HUES48 (cell line): Measurements from ENCODE around the gene MPPED1.

ENCODE experiments used
- H3K27ac ChIP-seq: one replicate; pipeline ENCODE4 v1.7.0; 2013; ENCODE audit warnings: low read depth, low read length, inconsistent platforms
- H3K27me3 ChIP-seq: 2 replicates; pipeline ENCODE4 v1.6.1; 2013; ENCODE audit warnings: mild to moderate bottlenecking, low read length; ENCODE audit not compliant: control insufficient read depth, insufficient read depth
- H3K36me3 ChIP-seq: 2 replicates; pipeline ENCODE4 v1.6.1; 2013; ENCODE audit warnings: low read length; ENCODE audit not compliant: control insufficient read depth, insufficient read depth
- H3K4me1 ChIP-seq: 2 replicates; pipeline ENCODE4 v1.6.1; 2013; ENCODE audit warnings: mild to moderate bottlenecking, low read length; ENCODE audit not compliant: control insufficient read depth, insufficient read depth
- H3K4me3 ChIP-seq: 2 replicates; pipeline ENCODE4 v1.5.1; 2013; ENCODE audit warnings: mild to moderate bottlenecking, low read depth, low read length
- H3K9ac ChIP-seq: 2 replicates; pipeline ENCODE4 v1.6.1; 2013; ENCODE audit warnings: mild to moderate bottlenecking, low read depth, low read length, moderate library complexity
- H3K9me3 ChIP-seq: 2 replicates; pipeline ENCODE4 v1.6.1; 2013; ENCODE audit warnings: low read length; ENCODE audit not compliant: control insufficient read depth, insufficient read depth

MPPED1 gene

GRCh38 chr22:43400449-43400848 is 11.4 kb upstream of the MPPED1 start:
- Histone ChIP-seq H3K36me3 (no peaks in the 10 kb centered on the region), H3K27me3 (no peaks in the 10 kb centered on the region), H3K27ac (no peak overlapping the region), H3K9ac (no peak overlapping the region), H3K4me3 (no peak overlapping the region), H3K4me1 (no peaks in the 10 kb centered on the region), H3K9me3 (no peaks in the 10 kb centered on the region)

DNA sequence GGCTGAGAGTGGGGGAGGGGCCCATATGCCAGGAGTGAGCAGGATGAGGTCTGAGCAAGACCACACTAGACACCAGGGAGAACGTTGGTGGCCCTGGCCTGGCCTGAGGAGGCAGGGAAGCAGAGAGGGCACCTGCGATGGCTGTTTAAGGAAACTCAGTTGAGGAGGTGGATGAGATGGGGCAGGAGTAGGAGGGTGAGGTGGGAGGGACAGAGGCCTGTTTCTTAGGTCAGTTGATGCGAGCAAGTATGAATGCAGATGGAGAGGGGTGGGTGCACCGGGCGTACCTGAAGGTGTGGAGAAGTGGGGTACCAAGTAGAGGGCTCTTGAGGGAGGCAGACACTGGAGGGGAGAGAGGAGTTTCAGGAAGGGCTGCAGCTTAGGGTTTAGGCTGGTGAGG is 10.6 kb upstream of the MPPED1 start:
- Histone ChIP-seq H3K27ac (no peak overlapping the region), H3K36me3 (no peaks in the 10 kb centered on the region), H3K4me3 (no peak overlapping the region), H3K4me1 (no peaks in the 10 kb centered on the region), H3K27me3 (no peaks in the 10 kb centered on the region), H3K9ac (no peak overlapping the region), H3K9me3 (no peaks in the 10 kb centered on the region)

- no peaks in the 10 kb centered on the region for H3K4me1 ChIP-seq
- H3K4me3 ChIP-seq, result no peak overlapping the region
These were observed 10.2 kb upstream of the MPPED1 start for GRCh38 chr22:43401661-43402060.

GRCh38 chr22:43402128-43402527 is 9.7 kb upstream of the MPPED1 start:
- Histone ChIP-seq H3K27ac (no peak overlapping the region), H3K36me3 (no peaks in the 10 kb centered on the region), H3K4me1 (no peaks in the 10 kb centered on the region), H3K9me3 (no peaks in the 10 kb centered on the region), H3K9ac (no peak overlapping the region), H3K4me3 (no peak overlapping the region), H3K27me3 (no peaks in the 10 kb centered on the region)

More at GRCh38 chr22:43401661-43402060, 10.2 kb upstream of the MPPED1 start:
- Histone ChIP-seq H3K36me3 (no peaks in the 10 kb centered on the region), H3K9ac (no peak overlapping the region), H3K9me3 (no peaks in the 10 kb centered on the region), H3K27me3 (no peaks in the 10 kb centered on the region), H3K27ac (no peak overlapping the region)

- Histone ChIP-seq H3K4me1 (no peaks in the 10 kb centered on the region), H3K9me3 (no peaks in the 10 kb centered on the region), H3K27me3 (peaks cover 8% of the 10 kb centered on the region; the same call in 1 of the 2 replicates), H3K4me3 (no peak overlapping the region), H3K36me3 (no peaks in the 10 kb centered on the region), H3K9ac (no peak overlapping the region), H3K27ac (no peak overlapping the region)
These were observed 7.0 kb upstream of the MPPED1 start for GRCh38 chr22:43404673-43405385.

DNA sequence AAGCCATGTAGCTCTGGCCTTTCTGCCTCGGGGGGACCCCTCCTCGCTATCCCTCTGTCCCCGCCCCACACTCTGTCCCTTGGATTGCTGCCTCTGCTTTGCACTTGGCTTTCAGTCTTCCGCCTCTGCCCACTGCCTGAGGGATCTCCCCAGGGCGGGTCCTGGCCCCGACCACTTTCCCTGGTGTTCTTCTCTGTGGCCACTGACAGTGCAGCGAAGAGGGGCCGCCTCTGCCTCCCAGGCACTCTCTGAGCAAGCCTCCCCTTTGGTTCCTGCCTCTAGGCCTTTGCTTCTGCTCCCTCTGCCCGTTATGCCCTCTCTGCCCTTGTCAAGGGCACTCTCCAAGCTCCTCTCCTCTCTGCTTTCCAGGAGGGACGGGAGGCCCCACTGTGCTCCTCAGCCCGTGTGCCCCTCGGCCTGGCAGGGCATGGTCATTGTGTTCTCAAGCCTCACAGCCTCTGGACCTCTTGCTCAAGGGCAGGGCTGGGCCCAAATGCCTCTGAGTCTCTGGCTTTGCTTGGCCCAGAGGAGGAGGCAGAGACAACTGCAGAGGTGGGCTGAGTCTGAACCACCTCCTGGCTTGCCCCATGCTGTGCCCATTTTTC is 5.5 kb upstream of the MPPED1 start:
- H3K36me3 ChIP-seq, result no peaks in the 10 kb centered on the region
- no peak overlapping the region for H3K27ac ChIP-seq
- H3K9ac ChIP-seq, result no peak overlapping the region
- no peak overlapping the region for H3K4me3 ChIP-seq
- no peaks in the 10 kb centered on the region for H3K9me3 ChIP-seq
- no peaks in the 10 kb centered on the region for H3K4me1 ChIP-seq
- H3K27me3 ChIP-seq, result peaks cover 23% of the 10 kb centered on the region

DNA sequence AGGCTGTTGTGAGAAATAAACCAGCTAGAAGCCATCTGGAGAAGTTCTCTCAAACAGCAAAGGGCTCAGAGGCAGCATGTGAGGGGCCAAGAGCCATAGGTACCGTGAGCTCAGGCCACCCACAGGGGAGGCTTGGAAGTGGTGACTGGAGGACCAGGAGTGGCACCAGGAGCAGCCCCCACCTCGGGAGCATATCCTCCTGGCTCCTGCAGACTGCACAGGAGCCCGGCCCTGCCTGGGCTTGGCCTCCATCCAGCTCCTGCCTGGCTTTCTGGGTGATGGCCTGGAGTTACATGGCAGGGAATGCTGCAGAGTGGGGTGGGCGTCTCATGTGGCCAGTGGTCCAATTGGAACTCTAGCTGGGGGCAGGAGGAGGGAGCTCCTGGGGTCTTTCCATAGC is 4.2 kb upstream of the MPPED1 start:
- Histone ChIP-seq H3K4me3 (no peak overlapping the region), H3K27ac (no peak overlapping the region), H3K36me3 (no peaks in the 10 kb centered on the region), H3K9me3 (no peaks in the 10 kb centered on the region), H3K9ac (no peak overlapping the region), H3K27me3 (peaks cover 29% of the 10 kb centered on the region), H3K4me1 (no peaks in the 10 kb centered on the region)

GRCh38 chr22:43408009-43408408 is 3.8 kb upstream of the MPPED1 start:
- H3K9me3 ChIP-seq, result no peaks in the 10 kb centered on the region
- no peak overlapping the region for H3K4me3 ChIP-seq
- no peak overlapping the region for H3K27ac ChIP-seq
- no peak overlapping the region for H3K9ac ChIP-seq
- H3K4me1 ChIP-seq, result no peaks in the 10 kb centered on the region
- H3K36me3 ChIP-seq, result no peaks in the 10 kb centered on the region
- peaks cover 33% of the 10 kb centered on the region for H3K27me3 ChIP-seq

GRCh38 chr22:43409046-43409445 is 2.8 kb upstream of the MPPED1 start:
- Histone ChIP-seq H3K4me3 (no peak overlapping the region), H3K27ac (no peak overlapping the region), H3K4me1 (no peaks in the 10 kb centered on the region), H3K36me3 (no peaks in the 10 kb centered on the region), H3K9ac (no peak overlapping the region), H3K27me3 (peaks cover 44% of the 10 kb centered on the region), H3K9me3 (no peaks in the 10 kb centered on the region)

- Histone ChIP-seq H3K27ac (no peak overlapping the region), H3K4me1 (no peaks in the 10 kb centered on the region)
These were observed 2.0 kb upstream of the MPPED1 start for GRCh38 chr22:43409800-43410199.

GRCh38 chr22:43411040-43411868 is 560 bp upstream of the MPPED1 start:
- Histone ChIP-seq H3K4me3 (peak overlapping the region; percentile 44; the same call in 1 of the 2 replicates), H3K9me3 (no peaks in the 10 kb centered on the region), H3K27me3 (peaks cover 52% of the 10 kb centered on the region), H3K4me1 (no peaks in the 10 kb centered on the region), H3K27ac (no peak overlapping the region), H3K9ac (no peak overlapping the region), H3K36me3 (no peaks in the 10 kb centered on the region)

More at GRCh38 chr22:43409800-43410199, 2.0 kb upstream of the MPPED1 start:
- no peaks in the 10 kb centered on the region for H3K9me3 ChIP-seq
- no peaks in the 10 kb centered on the region for H3K36me3 ChIP-seq
- peaks cover 50% of the 10 kb centered on the region for H3K27me3 ChIP-seq
- H3K9ac ChIP-seq, result no peak overlapping the region
- no peak overlapping the region for H3K4me3 ChIP-seq
